Astrocyte of the cerebellum (primary cell): ENCODE results near the gene EIF4G3.

Source experiments
- DNase-seq: peaks from one replicate; pipeline ENCODE4 v3.0.0-alpha.2; 2011; ENCODE audit warnings: low read depth
- H3K4me3 ChIP-seq: 2 replicates; pipeline ENCODE4 v1.5.1; 2011; ENCODE audit warnings: mild to moderate bottlenecking, low read depth, low read length, moderate library complexity
- CTCF ChIP-seq: IDR thresholded peaks from 2 replicates; pipeline ENCODE4 v1.5.1; 2012; ENCODE audit warnings: low read length, low read depth, moderate library complexity, mild to moderate bottlenecking; ENCODE audit errors: missing control alignments
- in situ Hi-C: cut with HindIII; loops from 2 replicates; pipeline ENCODE4 v1.10.0; 2017; ENCODE audit warnings: low sequenced_read_pairs

Gene EIF4G3

GRCh38 chr1:21154717-21155116, 22.0 kb downstream of the EIF4G3 start:
- no peak for TF ChIP-seq CTCF
- in situ Hi-C loops: no loop called here
- no peak for DNase-seq
- H3K4me3 ChIP-seq: no peak overlapping the region

- no peak overlapping the region for H3K4me3 ChIP-seq
- DNase-seq: no peak
- TF ChIP-seq CTCF: no peak
- in situ Hi-C loops: no loop called here
Observed at GRCh38 chr1:21153388-21153787, 23.3 kb downstream of the EIF4G3 start.

- no peak for TF ChIP-seq CTCF
- no peak for DNase-seq
- in situ Hi-C loops: no loop called here
- no peak overlapping the region for H3K4me3 ChIP-seq
Observed at GRCh38 chr1:21152423-21153100, 24.1 kb downstream of the EIF4G3 start.

- H3K4me3 ChIP-seq: no peak overlapping the region
- peak; percentile 98 for DNase-seq
- in situ Hi-C loops: no loop called here
- TF ChIP-seq CTCF: no peak
Observed at GRCh38 chr1:21149855-21150432, 26.8 kb downstream of the EIF4G3 start.

GRCh38 chr1:21149430-21149854, 27.3 kb downstream of the EIF4G3 start:
- in situ Hi-C loops: no loop called here
- no peak overlapping the region for H3K4me3 ChIP-seq
- peak; percentile 15 for DNase-seq
- no peak for TF ChIP-seq CTCF

GRCh38 chr1:21143752-21144151, 32.9 kb downstream of the EIF4G3 start:
- no peak overlapping the region for H3K4me3 ChIP-seq
- DNase-seq: no peak
- in situ Hi-C loops: loop anchor here (5.0 kb wide), 1 partner anchor 86 kb away; no protein-coding TSS in a partner anchor
- TF ChIP-seq CTCF: no peak
